IPS DF 6.9 (cell line): Measurements from ENCODE around the gene FBLN1.

Experiments used
- DNase-seq: peaks from one replicate; pipeline ENCODE4 v3.0.0-alpha.2; 2013; ENCODE audit warnings: low read depth, low spot score
- H3K27ac ChIP-seq: one replicate; pipeline ENCODE4 v1.5.1; 2013; ENCODE audit warnings: low read length, control low read depth
- H3K27me3 ChIP-seq: 2 replicates; pipeline ENCODE4 v1.6.1; 2013; ENCODE audit warnings: mild to moderate bottlenecking, low read length; ENCODE audit not compliant: control insufficient read depth, insufficient read depth
- H3K36me3 ChIP-seq: 2 replicates; pipeline ENCODE4 v1.6.1; 2013; ENCODE audit warnings: low read length; ENCODE audit not compliant: control insufficient read depth, insufficient read depth
- H3K4me1 ChIP-seq: 2 replicates; pipeline ENCODE4 v1.6.1; 2013; ENCODE audit warnings: low read length; ENCODE audit not compliant: control insufficient read depth, insufficient read depth
- H3K4me3 ChIP-seq: 2 replicates; pipeline ENCODE4 v1.5.1; 2013; ENCODE audit warnings: mild to moderate bottlenecking, low read length
- H3K9me3 ChIP-seq: 2 replicates; pipeline ENCODE4 v1.6.1; 2013; ENCODE audit warnings: low read length, inconsistent platforms; ENCODE audit not compliant: control insufficient read depth, insufficient read depth
- WGBS: extraction: QIAGEN DNeasy Blood & Tissue Kit; methylation state at CpG from one replicate; pipeline ENCODE4 v1.1.7; 2013; ENCODE audit warnings: mixed read lengths, missing lambda C conversion rate; ENCODE audit not compliant: insufficient read length, insufficient coverage; 5-methylcytosine and 5-hydroxymethylcytosine counted together

Gene FBLN1

DNA sequence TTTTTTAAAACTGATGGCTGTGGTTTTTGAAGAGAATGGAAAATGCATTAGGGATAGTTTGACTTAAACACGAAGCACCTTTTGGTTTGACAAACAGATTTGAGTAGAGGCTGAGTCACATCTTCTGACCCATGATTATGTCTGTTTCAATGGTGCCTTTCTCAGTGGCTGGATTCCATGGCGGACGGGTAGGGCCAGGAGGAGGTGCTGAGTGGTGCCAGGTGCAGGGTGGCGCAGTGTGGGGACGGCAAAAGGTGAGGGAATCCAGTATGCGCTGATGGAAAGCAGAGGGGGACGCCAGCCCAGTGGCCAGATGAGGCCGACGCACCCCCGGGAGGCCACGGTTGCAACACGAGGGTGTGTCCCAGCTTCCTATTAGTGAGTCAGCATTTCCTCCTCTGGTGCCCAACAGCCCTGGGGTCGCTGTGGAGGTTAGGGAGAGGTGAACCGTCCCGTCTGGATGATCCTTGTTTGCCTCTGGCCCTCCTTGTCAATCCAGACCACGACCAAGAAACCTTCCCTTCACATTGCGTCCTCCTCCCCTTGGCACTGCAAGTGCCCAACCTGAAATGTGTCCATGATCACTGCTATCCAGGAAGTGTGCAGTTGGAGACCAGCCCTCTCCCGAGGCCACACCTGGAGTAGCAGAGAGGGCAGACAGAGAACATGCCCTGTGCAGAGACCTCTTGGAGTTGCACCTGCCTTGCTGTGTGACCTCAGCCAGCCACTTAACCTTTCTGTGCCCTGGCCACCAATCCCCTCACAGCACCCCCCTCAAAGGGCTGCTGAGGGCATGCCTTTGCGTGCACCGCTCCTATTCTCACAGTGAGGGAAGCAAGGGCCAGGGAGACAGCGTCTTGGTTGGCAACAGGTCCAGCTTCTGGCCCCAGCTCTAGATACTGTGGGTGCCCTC, 136.4 kb downstream of the FBLN1 start:
- Histone ChIP-seq H3K9me3 (no peaks in the 10 kb centered on the region), H3K4me1 (peaks cover 1% of the 10 kb centered on the region; the same call in 1 of the 2 replicates), H3K4me3 (no peak overlapping the region), H3K27me3 (no peaks in the 10 kb centered on the region), H3K27ac (no peak overlapping the region), H3K36me3 (no peaks in the 10 kb centered on the region)
- no peak for DNase-seq
- no CpG with 5 or more reads among the region's 21 CpGs for WGBS

GRCh38 chr22:45639747-45640102, 137.0 kb downstream of the FBLN1 start:
- no peaks in the 10 kb centered on the region for H3K9me3 ChIP-seq

GRCh38 chr22:45640291-45640940, 137.7 kb downstream of the FBLN1 start:
- no CpG with 5 or more reads among the region's 7 CpGs for WGBS
- H3K4me3 ChIP-seq: no peak overlapping the region
- H3K36me3 ChIP-seq: no peaks in the 10 kb centered on the region
- DNase-seq: no peak
- no peaks in the 10 kb centered on the region; the same call in 1 of the 2 replicates for H3K27me3 ChIP-seq
- H3K4me1 ChIP-seq: peaks cover 4% of the 10 kb centered on the region
- H3K27ac ChIP-seq: no peak overlapping the region
- H3K9me3 ChIP-seq: no peaks in the 10 kb centered on the region

More at GRCh38 chr22:45639747-45640102, 137.0 kb downstream of the FBLN1 start:
- Histone ChIP-seq H3K4me1 (peaks cover 1% of the 10 kb centered on the region; the same call in 1 of the 2 replicates), H3K4me3 (no peak overlapping the region), H3K27me3 (no peaks in the 10 kb centered on the region; the same call in 1 of the 2 replicates), H3K36me3 (no peaks in the 10 kb centered on the region), H3K27ac (no peak overlapping the region)
- WGBS: no CpG with 5 or more reads among the region's 7 CpGs
- DNase-seq: no peak

DNA sequence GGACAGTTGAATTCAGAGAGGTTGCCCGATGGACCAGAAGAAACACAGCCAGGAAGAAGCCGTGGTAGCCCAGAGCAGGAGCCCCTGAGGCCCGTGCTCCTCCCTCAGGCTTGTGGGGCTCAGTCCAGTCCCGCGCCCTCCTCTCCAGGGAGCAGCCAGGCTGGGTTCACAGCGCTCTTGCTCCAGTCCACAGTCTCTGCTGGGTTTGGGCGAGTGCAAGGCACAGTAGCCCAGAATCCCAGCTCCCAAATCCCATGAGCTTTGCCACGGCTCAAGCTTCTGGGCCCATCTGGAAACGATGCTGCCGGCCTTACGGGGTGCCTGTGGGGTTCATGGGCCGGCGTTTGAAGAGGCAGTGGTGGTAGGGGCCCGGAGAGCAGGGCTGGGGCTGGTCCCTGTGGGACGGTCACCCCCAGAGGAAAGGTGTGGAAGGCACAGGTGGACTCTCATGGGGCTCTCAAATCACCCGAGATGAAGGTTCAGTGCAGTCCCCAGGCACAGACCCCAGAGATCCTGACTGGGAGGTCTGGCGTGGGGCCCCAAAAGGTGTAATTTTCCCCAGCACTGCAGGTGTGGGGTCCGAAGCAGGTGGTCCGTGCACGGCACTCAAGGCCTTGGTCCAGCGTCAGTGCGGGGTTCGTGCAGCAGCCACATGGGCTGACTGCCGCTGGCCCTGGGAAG, 138.4 kb downstream of the FBLN1 start:
- no peak for DNase-seq
- H3K27me3 ChIP-seq: no peaks in the 10 kb centered on the region; the same call in 1 of the 2 replicates

DNA sequence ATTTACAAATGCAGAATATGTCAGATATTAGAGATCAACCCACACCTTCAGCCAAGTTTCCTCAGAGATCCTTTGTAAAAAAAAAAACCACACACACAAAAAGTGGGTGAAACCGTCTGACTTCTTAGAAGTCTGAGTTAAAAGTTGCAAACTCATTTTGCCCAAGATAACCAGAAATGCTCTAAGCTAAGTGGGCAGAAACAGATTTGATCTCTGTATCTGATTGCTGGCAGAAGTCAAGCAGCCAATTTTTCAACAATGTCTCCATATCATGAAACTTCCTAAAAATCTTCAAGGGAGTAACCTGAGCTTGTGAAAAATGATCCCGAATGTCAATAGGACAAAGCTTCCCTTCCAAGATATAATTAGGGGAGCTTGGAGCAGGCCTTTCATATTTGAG, 140.3 kb downstream of the FBLN1 start:
- H3K27ac ChIP-seq: no peak overlapping the region
- no CpG with 5 or more reads among the region's 2 CpGs for WGBS
- DNase-seq: no peak
- no peak overlapping the region for H3K4me3 ChIP-seq
- no peaks in the 10 kb centered on the region for H3K9me3 ChIP-seq
- no peaks in the 10 kb centered on the region for H3K36me3 ChIP-seq
- H3K4me1 ChIP-seq: peaks cover 4% of the 10 kb centered on the region
- no peaks in the 10 kb centered on the region; the same call in 1 of the 2 replicates for H3K27me3 ChIP-seq

More for the DNA sequence above, 138.4 kb downstream of the FBLN1 start:
- Histone ChIP-seq H3K4me3 (no peak overlapping the region), H3K36me3 (no peaks in the 10 kb centered on the region), H3K27ac (no peak overlapping the region), H3K4me1 (peaks cover 4% of the 10 kb centered on the region), H3K9me3 (no peaks in the 10 kb centered on the region)
- WGBS: no CpG with 5 or more reads among the region's 24 CpGs

GRCh38 chr22:45644714-45645113, 142.0 kb downstream of the FBLN1 start:
- no peak for DNase-seq
- Histone ChIP-seq H3K27ac (no peak overlapping the region), H3K4me1 (peaks cover 3% of the 10 kb centered on the region), H3K4me3 (no peak overlapping the region), H3K36me3 (no peaks in the 10 kb centered on the region), H3K9me3 (no peaks in the 10 kb centered on the region), H3K27me3 (no peaks in the 10 kb centered on the region; the same call in 1 of the 2 replicates)
- no CpG with 5 or more reads among the region's 12 CpGs for WGBS

DNA sequence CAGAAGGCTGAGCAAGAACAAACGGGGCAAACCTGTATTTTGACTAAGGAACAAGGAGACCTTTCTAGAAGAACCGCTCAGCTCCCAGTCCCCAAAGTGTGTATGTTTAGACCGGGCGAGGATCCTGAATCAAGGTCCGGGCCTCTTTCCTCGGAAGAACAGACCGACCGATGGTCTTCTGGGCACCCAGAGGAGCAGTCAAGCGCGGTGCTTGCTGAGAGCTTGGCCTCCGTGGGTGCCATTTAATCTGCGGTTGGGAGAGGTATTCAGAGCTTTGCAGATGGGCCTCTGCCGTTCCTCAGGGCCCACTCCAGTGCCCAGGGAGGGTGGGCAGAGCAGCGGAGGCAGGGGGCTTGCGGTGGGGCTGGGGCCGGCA, 142.5 kb downstream of the FBLN1 start:
- Histone ChIP-seq H3K27ac (no peak overlapping the region), H3K4me1 (peaks cover 3% of the 10 kb centered on the region), H3K27me3 (no peaks in the 10 kb centered on the region; the same call in 1 of the 2 replicates), H3K36me3 (no peaks in the 10 kb centered on the region), H3K4me3 (no peak overlapping the region; the same call in 1 of the 2 replicates), H3K9me3 (no peaks in the 10 kb centered on the region)
- no peak for DNase-seq
- WGBS: no CpG with 5 or more reads among the region's 16 CpGs

DNA sequence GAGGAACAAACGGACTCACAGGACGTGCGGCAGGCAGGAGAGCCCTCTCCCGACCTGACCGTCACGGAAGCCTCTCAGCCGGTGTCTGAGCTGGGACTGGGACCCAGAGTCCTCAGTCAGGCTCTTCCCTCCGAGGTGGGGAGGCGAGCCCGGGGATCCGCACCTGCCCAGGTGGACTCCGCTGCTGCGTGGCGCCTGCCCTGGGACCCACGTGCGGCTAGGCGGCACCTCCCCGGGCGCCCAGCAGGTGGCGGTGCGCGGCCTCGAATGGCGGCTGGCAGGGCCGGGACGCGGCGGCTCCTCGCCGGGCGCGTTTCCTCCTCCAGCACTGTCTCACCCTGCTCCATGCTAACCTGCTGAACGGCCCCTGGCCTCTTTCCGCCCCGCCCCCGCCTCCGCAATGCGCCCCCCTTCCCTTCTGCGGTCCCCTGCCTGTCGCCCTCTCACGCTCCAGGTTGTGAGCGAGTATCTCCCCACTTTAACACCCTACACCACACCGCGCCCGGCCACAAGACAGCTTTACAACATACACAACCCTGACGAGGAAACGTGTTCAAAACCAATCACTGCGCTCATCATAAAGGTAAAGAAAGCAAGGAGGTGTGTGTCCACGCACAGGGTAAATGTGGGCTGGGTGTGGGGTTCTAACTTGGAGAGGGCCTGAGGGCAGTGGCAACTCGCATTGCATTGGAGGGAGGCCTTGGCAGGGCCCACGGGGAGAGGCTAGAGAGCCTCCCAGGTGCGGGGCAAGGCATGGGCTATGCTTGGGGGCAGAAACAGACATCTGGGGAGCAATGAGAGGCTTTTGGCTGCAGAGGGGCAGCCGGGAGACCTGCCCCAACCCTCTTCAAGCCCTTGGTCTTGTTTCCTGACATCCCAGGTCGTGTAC, 143.1 kb downstream of the FBLN1 start:
- no peaks in the 10 kb centered on the region for H3K9me3 ChIP-seq
- no peaks in the 10 kb centered on the region; the same call in 1 of the 2 replicates for H3K27me3 ChIP-seq
- H3K4me3 ChIP-seq: no peak overlapping the region; the same call in 1 of the 2 replicates
- no peak for DNase-seq
- WGBS: no CpG with 5 or more reads among the region's 54 CpGs
- H3K4me1 ChIP-seq: peaks cover 3% of the 10 kb centered on the region
- H3K36me3 ChIP-seq: no peaks in the 10 kb centered on the region
- no peak overlapping the region for H3K27ac ChIP-seq

- DNase-seq: no peak
- Histone ChIP-seq H3K4me1 (peaks cover 3% of the 10 kb centered on the region), H3K4me3 (no peak overlapping the region), H3K27me3 (no peaks in the 10 kb centered on the region; the same call in 1 of the 2 replicates), H3K27ac (no peak overlapping the region), H3K36me3 (no peaks in the 10 kb centered on the region), H3K9me3 (no peaks in the 10 kb centered on the region)
- no CpG with 5 or more reads among the region's 18 CpGs for WGBS
These were observed 145.0 kb downstream of the FBLN1 start for GRCh38 chr22:45647532-45648225.
